GM19035 (cell line): ENCODE data around the gene SLC6A16.
"Not testable (repeated sequence)": the region's sequence is repeated elsewhere in the genome, so short reads cannot be mapped to it uniquely, and the experiment has no call there.

Experiments
- ATAC-seq: cut with Tn5 transposase; IDR thresholded peaks from one replicate; pipeline ENCODE4 v1.9.1; 2021; ENCODE audit not compliant: unreplicated experiment

SLC6A16 gene

GRCh38 chr19:49324801-49325576 is at the start of gene SLC6A16:
Gene SLC6A16, minus strand, starts transcription at chr19:49325191. Its CDS starts 13,844 bp downstream, at chr19:49311347.
- ATAC-seq: no peak

- ATAC-seq: not testable (repeated sequence)
Measured at GRCh38 chr19:49373174-49373573, 48.2 kb upstream of the SLC6A16 start.

GRCh38 chr19:49371184-49371583 is 46.2 kb upstream of the SLC6A16 start:
- ATAC-seq: no peak

- ATAC-seq: no peak
Measured at GRCh38 chr19:49368711-49369358, 43.8 kb upstream of the SLC6A16 start.

- ATAC-seq: no peak
Measured at GRCh38 chr19:49366110-49366509, 41.1 kb upstream of the SLC6A16 start.

- ATAC-seq: no peak
Measured at GRCh38 chr19:49364083-49364737, 39.2 kb upstream of the SLC6A16 start.

- ATAC-seq: peak; percentile 75
Measured at GRCh38 chr19:49363268-49364082, 38.5 kb upstream of the SLC6A16 start, which contains the start of gene DKKL1. Gene DKKL1, plus strand, starts transcription at chr19:49363877. Its CDS starts 122 bp downstream, at chr19:49363999.

- no peak for ATAC-seq
Measured at GRCh38 chr19:49362929-49363267, 37.9 kb upstream of the SLC6A16 start.

- no peak for ATAC-seq
Measured at GRCh38 chr19:49362048-49362928, 37.3 kb upstream of the SLC6A16 start, which contains the start of gene TEAD2. Gene TEAD2, minus strand, starts transcription at chr19:49362416. Its CDS starts 2,341 bp downstream, at chr19:49360075.

- no peak for ATAC-seq
Measured at GRCh38 chr19:49361438-49362047, 36.6 kb upstream of the SLC6A16 start.

GRCh38 chr19:49359851-49360820 is 35.1 kb upstream of the SLC6A16 start:
- no peak for ATAC-seq

- ATAC-seq: no peak
Measured at GRCh38 chr19:49357186-49357585, 32.2 kb upstream of the SLC6A16 start.

- no peak for ATAC-seq
Measured at GRCh38 chr19:49356382-49356781, 31.4 kb upstream of the SLC6A16 start.

- no peak for ATAC-seq
Measured at GRCh38 chr19:49355909-49356353, 30.9 kb upstream of the SLC6A16 start.

- ATAC-seq: no peak
Measured at GRCh38 chr19:49349567-49349966, 24.6 kb upstream of the SLC6A16 start.

- no peak for ATAC-seq
Measured at GRCh38 chr19:49348305-49349189, 23.6 kb upstream of the SLC6A16 start.

- no peak for ATAC-seq
Measured at GRCh38 chr19:49347835-49348234, 22.8 kb upstream of the SLC6A16 start.
